Mucosa of descending colon (tissue), 3 donors: ENCODE results near the gene EPHA2. TPM values are rescaled to one million over a fixed set of nuclear protein-coding genes. Genes with fewer than 3 reads are reported as not detected.

ENCODE experiments used
- ATAC-seq: fragments of 200-7000 bp; cut with Tn5 transposase; one replicate; pipeline ENCODE4 v1.9.1; 2020; ENCODE audit warnings: mild to moderate bottlenecking, moderate library complexity
- DNase-seq, 3 donors: peaks; one replicate each; pipeline ENCODE4 v3.0.0-alpha.2; 2020
- H3K36me3 ChIP-seq: fragments of 200-600 bp; one replicate; pipeline ENCODE4 v1.8.0; 2021; ENCODE audit warnings: low read depth, mild to moderate bottlenecking
- H3K4me1 ChIP-seq: fragments of 200-600 bp; one replicate; pipeline ENCODE4 v1.8.0; 2021; ENCODE audit warnings: low read depth, mild to moderate bottlenecking
- H3K4me3 ChIP-seq: fragments of 200-600 bp; one replicate; pipeline ENCODE4 v1.8.0; 2021; ENCODE audit warnings: mild to moderate bottlenecking
- H3K9me3 ChIP-seq: fragments of 200-600 bp; one replicate; pipeline ENCODE4 v1.8.0; 2021; ENCODE audit warnings: mild to moderate bottlenecking
- CTCF ChIP-seq: fragments of 200-600 bp; IDR thresholded peaks from one replicate; pipeline ENCODE4 v1.8.0; 2022; ENCODE audit warnings: antibody characterized with exemption, mild to moderate bottlenecking
- intact Hi-C, 2 donors: fragments of 100-400 bp; cut with DNase I in 1 of 2; cut with micrococcal nuclease in 1 of 2; formaldehyde crosslinking; loops; one replicate each; pipeline versions ENCODE4 v1.11.0 to v1.11.1; 2022; cut with DNase I, micrococcal nuclease
- total RNA-seq, 3 donors: library from RNA; stranded (reverse); fragmentation: NEBNext Ultra II Directional in 2 of 3; extraction: Animal tissue kit (Norgen Biotek cat#: 25700) in 2 of 3; gene quantifications; one replicate each; pipeline versions ENCODE4 v1.2.1 to v1.2.4, GENCODE V29; 2021 to 2023
- donor health status: DM: no; HTN: no; CAD: no; lungs with moderate emphysema.
- donor health status: DM: no; HTN: no; CAD: no.
- donor health status: DM: no; HTN: yes; CAD: no.

Gene EPHA2
- total RNA-seq, 3 donors from 2014 or later: 36.8 to 43.5 (median 43.5) TPM

- no peaks in the 10 kb centered on the region for H3K9me3 ChIP-seq
- ATAC-seq: no peak
- no peak for TF ChIP-seq CTCF
- DNase-seq: peak in 2 of 3 donors; percentile 41 to 54
- no peaks in the 10 kb centered on the region for H3K36me3 ChIP-seq
- peaks cover 33% of the 10 kb centered on the region for H3K4me1 ChIP-seq
- H3K4me3 ChIP-seq: peak overlapping the region; percentile 75
- intact Hi-C loops: no loop called here
These were observed 1.7 kb downstream of the EPHA2 start for GRCh38 chr1:16153999-16154673.

GRCh38 chr1:16153096-16153998, 2.5 kb downstream of the EPHA2 start:
- no peak for ATAC-seq

GRCh38 chr1:16152481-16153087, 3.3 kb downstream of the EPHA2 start:
- no peaks in the 10 kb centered on the region for H3K9me3 ChIP-seq
- TF ChIP-seq CTCF: no peak
- no peak overlapping the region for H3K4me3 ChIP-seq
- ATAC-seq (peak; percentile 19), DNase-seq (peak; percentile 50 to 77 (median 76))
- intact Hi-C loops: no loop called here
- peaks cover 23% of the 10 kb centered on the region for H3K4me1 ChIP-seq
- no peaks in the 10 kb centered on the region for H3K36me3 ChIP-seq

More at GRCh38 chr1:16153096-16153998, 2.5 kb downstream of the EPHA2 start:
- DNase-seq: no peak
- Histone ChIP-seq H3K4me3 (no peak overlapping the region), H3K36me3 (no peaks in the 10 kb centered on the region), H3K9me3 (no peaks in the 10 kb centered on the region), H3K4me1 (peaks cover 25% of the 10 kb centered on the region)
- intact Hi-C loops: no loop called here
- no peak for TF ChIP-seq CTCF

- ATAC-seq (no peak), DNase-seq (no peak)
- intact Hi-C loops: no loop called here
- TF ChIP-seq CTCF: no peak
- H3K36me3 ChIP-seq: no peaks in the 10 kb centered on the region
- no peak overlapping the region for H3K4me3 ChIP-seq
- H3K9me3 ChIP-seq: no peaks in the 10 kb centered on the region
- H3K4me1 ChIP-seq: peaks cover 23% of the 10 kb centered on the region
These were observed 3.9 kb downstream of the EPHA2 start for GRCh38 chr1:16151995-16152384.

- ATAC-seq (no peak), DNase-seq (peak in 1 of 3 donors; percentile 3)
- peaks cover 23% of the 10 kb centered on the region for H3K4me1 ChIP-seq
- intact Hi-C loops: no loop called here
- H3K9me3 ChIP-seq: no peaks in the 10 kb centered on the region
- H3K4me3 ChIP-seq: no peak overlapping the region
- H3K36me3 ChIP-seq: no peaks in the 10 kb centered on the region
- TF ChIP-seq CTCF: no peak
These were observed 4.5 kb downstream of the EPHA2 start for GRCh38 chr1:16151196-16151994.
